ENCODE results near the gene KDM1A. TPM values are rescaled to one million over a fixed set of nuclear protein-coding genes. Genes with fewer than 3 reads are reported as not detected.

Gene KDM1A
- total RNA-seq, 2 experiments from 2014 or later, result 38.3 to 42.4 TPM

DNA sequence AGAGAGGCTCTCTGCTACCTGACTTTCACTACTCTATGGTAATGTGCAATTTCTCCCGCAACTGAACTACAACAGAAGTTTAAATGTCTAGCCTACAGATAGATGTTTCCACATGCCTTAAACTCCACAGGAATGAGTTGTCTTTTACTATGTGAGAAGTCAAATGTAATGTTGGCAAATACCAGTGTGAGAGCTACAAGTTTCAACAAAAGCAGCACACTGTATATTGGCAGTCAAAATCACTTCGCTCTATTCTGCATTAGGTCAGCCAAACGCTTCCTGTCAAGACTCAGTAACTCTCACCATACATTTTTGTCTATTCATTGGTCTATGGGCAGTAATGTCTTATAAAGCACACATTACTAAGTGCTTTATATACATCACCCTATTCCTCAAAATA, 107.5 kb downstream of the KDM1A start:
- no peak overlapping the region for H3K4me3 Mint-ChIP-seq
- H3K27ac Mint-ChIP-seq, result no peak overlapping the region
- peaks cover 44% of the 10 kb centered on the region for H3K4me1 Mint-ChIP-seq (ENCODE audit: low read depth)
- no peak overlapping the region for H3K4me3 ChIP-seq (ENCODE audit: low read length)
- no peaks in the 10 kb centered on the region for H3K36me3 Mint-ChIP-seq (ENCODE audit: low read depth)
- no peaks in the 10 kb centered on the region for H3K9me3 ChIP-seq (ENCODE audit: control insufficient read depth in 1 of 2, insufficient read depth in 1 of 2, low read length in 2 of 2)
- CTCF ChIA-PET, result interaction anchor here (1.0 to 2.0 kb wide), 4 partner anchors 8 to 58 kb away, joined by 3 to 6 read pairs (median 3); no protein-coding TSS in a partner anchor
- POLR2A ChIA-PET, result no interaction called here
- no peaks in the 10 kb centered on the region for H3K27me3 Mint-ChIP-seq
- TF ChIP-seq, protein P1, sequence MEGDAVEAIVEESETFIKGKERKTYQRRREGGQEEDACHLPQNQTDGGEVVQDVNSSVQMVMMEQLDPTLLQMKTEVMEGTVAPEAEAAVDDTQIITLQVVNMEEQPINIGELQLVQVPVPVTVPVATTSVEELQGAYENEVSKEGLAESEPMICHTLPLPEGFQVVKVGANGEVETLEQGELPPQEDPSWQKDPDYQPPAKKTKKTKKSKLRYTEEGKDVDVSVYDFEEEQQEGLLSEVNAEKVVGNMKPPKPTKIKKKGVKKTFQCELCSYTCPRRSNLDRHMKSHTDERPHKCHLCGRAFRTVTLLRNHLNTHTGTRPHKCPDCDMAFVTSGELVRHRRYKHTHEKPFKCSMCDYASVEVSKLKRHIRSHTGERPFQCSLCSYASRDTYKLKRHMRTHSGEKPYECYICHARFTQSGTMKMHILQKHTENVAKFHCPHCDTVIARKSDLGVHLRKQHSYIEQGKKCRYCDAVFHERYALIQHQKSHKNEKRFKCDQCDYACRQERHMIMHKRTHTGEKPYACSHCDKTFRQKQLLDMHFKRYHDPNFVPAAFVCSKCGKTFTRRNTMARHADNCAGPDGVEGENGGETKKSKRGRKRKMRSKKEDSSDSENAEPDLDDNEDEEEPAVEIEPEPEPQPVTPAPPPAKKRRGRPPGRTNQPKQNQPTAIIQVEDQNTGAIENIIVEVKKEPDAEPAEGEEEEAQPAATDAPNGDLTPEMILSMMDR (IDR thresholded peaks at IDR 0.05), result no peak
- H3K4me1 ChIP-seq (ENCODE audit: insufficient read depth, low read length), result peaks cover 7% of the 10 kb centered on the region
- H3K27me3 ChIP-seq (ENCODE audit: control insufficient read depth in 1 of 2, insufficient read depth in 2 of 2, low read length in 2 of 2), result no peaks in the 10 kb centered on the region
- ATAC-seq (ENCODE audit: poor library complexity), result no peak
- no peak for DNase-seq
- no peaks in the 10 kb centered on the region for H3K9me3 Mint-ChIP-seq
- H3K36me3 ChIP-seq (ENCODE audit: insufficient read depth, low read length), result no peaks in the 10 kb centered on the region
- intact Hi-C loops (cut with DNase I, micrococcal nuclease), result no loop called here
- no peak overlapping the region for H3K27ac ChIP-seq (ENCODE audit: low read depth in 1 of 2, low read length in 2 of 2)

DNA sequence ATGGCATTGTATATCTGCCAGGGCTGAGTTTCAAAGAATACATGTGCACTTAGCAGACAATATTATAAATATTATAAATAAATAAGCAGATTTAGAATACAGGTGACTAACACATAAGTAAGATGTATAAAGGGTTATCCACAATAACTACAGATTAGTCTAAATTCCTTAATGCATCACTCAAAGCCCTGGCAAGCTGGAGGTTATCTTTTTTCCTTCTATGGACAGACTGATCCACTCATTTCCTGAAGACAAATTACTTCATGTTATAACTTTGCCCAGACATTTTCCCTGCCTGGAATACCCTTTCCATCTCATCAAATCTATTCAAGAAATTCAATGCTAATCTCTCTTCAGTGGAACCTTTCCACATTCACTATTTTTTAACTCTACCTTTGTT, 110.6 kb downstream of the KDM1A start:
- Mint-ChIP-seq H3K9me3 (no peaks in the 10 kb centered on the region), H3K4me3 (no peak overlapping the region), H3K27ac (no peak overlapping the region), H3K36me3 (ENCODE audit: low read depth) (no peaks in the 10 kb centered on the region), H3K4me1 (ENCODE audit: low read depth) (peaks cover 23% of the 10 kb centered on the region), H3K27me3 (no peaks in the 10 kb centered on the region)
- TF ChIP-seq, protein P1 (IDR thresholded peaks at IDR 0.05), result no peak
- H3K36me3 ChIP-seq (ENCODE audit: insufficient read depth, low read length), result no peaks in the 10 kb centered on the region
- H3K27me3 ChIP-seq (ENCODE audit: control insufficient read depth in 1 of 2, insufficient read depth in 2 of 2, low read length in 2 of 2), result no peaks in the 10 kb centered on the region
- ChIA-PET CTCF (no interaction called here), POLR2A (no interaction called here)
- no peak overlapping the region for H3K27ac ChIP-seq (ENCODE audit: low read depth in 1 of 2, low read length in 2 of 2)
- no peaks in the 10 kb centered on the region for H3K9me3 ChIP-seq (ENCODE audit: control insufficient read depth in 1 of 2, insufficient read depth in 1 of 2, low read length in 2 of 2)
- ATAC-seq (ENCODE audit: poor library complexity) (no peak), DNase-seq (no peak)
- intact Hi-C loops (cut with DNase I, micrococcal nuclease), result no loop called here
- no peaks in the 10 kb centered on the region for H3K4me1 ChIP-seq (ENCODE audit: insufficient read depth, low read length)
- H3K4me3 ChIP-seq (ENCODE audit: low read length), result no peak overlapping the region

DNA sequence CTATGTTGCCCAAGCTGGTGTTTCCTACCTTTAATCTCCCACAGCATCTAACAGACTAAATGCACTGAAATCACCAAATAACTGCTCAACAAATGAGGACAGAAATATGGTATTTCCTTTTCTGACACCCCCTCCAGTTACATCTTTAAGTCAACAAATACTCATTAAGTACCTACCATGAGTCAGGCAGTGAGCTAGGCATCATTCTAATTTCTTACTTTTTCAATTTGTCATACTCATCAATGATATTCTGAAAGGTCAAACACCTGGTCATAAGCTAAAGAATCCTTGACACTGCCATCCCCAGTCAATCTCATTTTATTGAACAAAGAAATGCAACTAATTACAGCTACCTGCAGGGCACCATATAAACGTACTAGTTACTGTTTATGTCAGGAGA, 112.8 kb downstream of the KDM1A start:
- DNase-seq, result no peak
- H3K4me1 Mint-ChIP-seq (ENCODE audit: low read depth), result peaks cover 11% of the 10 kb centered on the region
- POLR2A ChIA-PET, result no interaction called here

More for the DNA sequence above, 112.8 kb downstream of the KDM1A start:
- no peak overlapping the region for H3K27ac Mint-ChIP-seq
- no peak overlapping the region for H3K4me3 Mint-ChIP-seq
- H3K4me3 ChIP-seq (ENCODE audit: low read length), result no peak overlapping the region
- no peak for ATAC-seq (ENCODE audit: poor library complexity)
- intact Hi-C loops (cut with DNase I, micrococcal nuclease), result no loop called here
- TF ChIP-seq, protein P1 (IDR thresholded peaks at IDR 0.05), result no peak
- no peaks in the 10 kb centered on the region for H3K27me3 Mint-ChIP-seq
- no peaks in the 10 kb centered on the region for H3K4me1 ChIP-seq (ENCODE audit: insufficient read depth, low read length)
- no peak overlapping the region for H3K27ac ChIP-seq (ENCODE audit: low read depth in 1 of 2, low read length in 2 of 2)
- CTCF ChIA-PET, result interaction anchor here (1.3 kb wide), 1 partner anchor 33 kb away, joined by 5 read pairs; no protein-coding TSS in a partner anchor
- no peaks in the 10 kb centered on the region for H3K9me3 Mint-ChIP-seq
- H3K36me3 ChIP-seq (ENCODE audit: insufficient read depth, low read length), result no peaks in the 10 kb centered on the region
- H3K9me3 ChIP-seq (ENCODE audit: control insufficient read depth in 1 of 2, insufficient read depth in 1 of 2, low read length in 2 of 2), result no peaks in the 10 kb centered on the region
- H3K36me3 Mint-ChIP-seq (ENCODE audit: low read depth), result no peaks in the 10 kb centered on the region
- no peaks in the 10 kb centered on the region for H3K27me3 ChIP-seq (ENCODE audit: control insufficient read depth in 1 of 2, insufficient read depth in 2 of 2, low read length in 2 of 2)

Small RNA genes lying within 50 kb of the gene (microRNA-seq; reads per million reads assigned to microRNA genes)
- gene MIR3115 (ENCODE audit: borderline microRNAs expressed, borderline replicate concordance) (not detected), gene MIR4419A (ENCODE audit: borderline microRNAs expressed, borderline replicate concordance) (not detected)

Other genes starting within 250 kb of the KDM1A start
- not detected for gene LACTBL1, start 46.6 kb upstream of the KDM1A start, total RNA-seq
- not detected for gene TEX46, start 3.6 kb upstream of the KDM1A start, total RNA-seq
- gene LUZP1, start 149.4 kb downstream of the KDM1A start, total RNA-seq, result 10 to 100 TPM; 20.1 to 23.7 TPM
- gene HTR1D, start 198.0 kb downstream of the KDM1A start, total RNA-seq, result not detected